Colonic mucosa (tissue), 4 donors: ENCODE results near the gene SLC25A13. TPM values are rescaled to one million over a fixed set of nuclear protein-coding genes. Genes with fewer than 3 reads are reported as not detected.

Experiments
- DNase-seq: peaks from one replicate; pipeline ENCODE4 v3.0.0-alpha.2; 2020
- H3K27ac ChIP-seq: fragments of 200-600 bp; one replicate; pipeline ENCODE4 v1.8.0; 2021
- H3K27me3 ChIP-seq: fragments of 200-600 bp; one replicate; pipeline ENCODE4 v1.8.0; 2021
- H3K36me3 ChIP-seq: fragments of 200-600 bp; one replicate; pipeline ENCODE4 v1.8.0; 2021
- H3K4me1 ChIP-seq: fragments of 200-600 bp; one replicate; pipeline ENCODE4 v1.8.0; 2021; ENCODE audit warnings: mild to moderate bottlenecking
- H3K4me3 ChIP-seq: fragments of 200-600 bp; one replicate; pipeline ENCODE4 v1.8.0; 2021
- H3K9ac ChIP-seq, 2 donors: one replicate each; pipeline ENCODE4 v1.7.0; 2013; ENCODE audit warnings: control low read depth in 2 of 2, low read depth in 2 of 2, low read length in 2 of 2
- H3K9me3 ChIP-seq: fragments of 200-600 bp; one replicate; pipeline ENCODE4 v1.8.0; 2021
- intact Hi-C: fragments of 100-400 bp; cut with DNase I; formaldehyde crosslinking; loops from one replicate; pipeline ENCODE4 v1.14.1; 2022
- total RNA-seq, 2 donors: library from RNA; stranded (reverse); fragmentation: NEBNext Ultra II Directional in 1 of 2; extraction: Animal tissue kit (Norgen Biotek cat#: 25700) in 1 of 2; gene quantifications; one replicate each; pipeline ENCODE4 v1.2.1, GENCODE V29; 2021
- TF ChIP-seq, protein P1 (sequence below): fragments of 200-600 bp; IDR thresholded peaks from one replicate; pipeline ENCODE4 v1.8.0; 2022; ENCODE audit warnings: antibody characterized with exemption, mild to moderate bottlenecking
- donor health status: healthy.
- donor health status: DM: no; HTN: no; CAD: no.
- donor health status: DM: no; HTN: no; CAD: no.

The SLC25A13 gene
- total RNA-seq, 2 donors from 2014 or later = 36.4 to 45.2 TPM

DNA sequence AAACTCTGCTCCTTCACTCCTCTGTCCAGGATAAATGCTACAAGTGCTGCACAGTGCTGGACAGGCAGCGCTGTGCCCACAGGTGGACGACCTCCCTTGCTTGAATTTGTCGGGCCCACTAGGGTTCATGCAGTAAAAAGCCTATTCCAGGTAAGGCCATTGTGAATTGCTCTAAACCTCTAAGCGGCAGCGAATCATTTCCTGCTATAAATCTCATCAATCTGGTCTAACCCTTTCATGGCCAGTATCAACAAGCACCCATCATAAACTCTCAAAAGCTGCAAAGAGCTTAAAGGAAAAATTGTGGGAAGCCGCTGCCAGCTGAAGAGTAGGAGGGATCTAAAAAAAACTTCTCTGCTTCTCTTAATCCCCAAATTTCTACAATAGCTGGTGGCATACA, 134.2 kb downstream of the SLC25A13 start:
- TF ChIP-seq, protein P1, sequence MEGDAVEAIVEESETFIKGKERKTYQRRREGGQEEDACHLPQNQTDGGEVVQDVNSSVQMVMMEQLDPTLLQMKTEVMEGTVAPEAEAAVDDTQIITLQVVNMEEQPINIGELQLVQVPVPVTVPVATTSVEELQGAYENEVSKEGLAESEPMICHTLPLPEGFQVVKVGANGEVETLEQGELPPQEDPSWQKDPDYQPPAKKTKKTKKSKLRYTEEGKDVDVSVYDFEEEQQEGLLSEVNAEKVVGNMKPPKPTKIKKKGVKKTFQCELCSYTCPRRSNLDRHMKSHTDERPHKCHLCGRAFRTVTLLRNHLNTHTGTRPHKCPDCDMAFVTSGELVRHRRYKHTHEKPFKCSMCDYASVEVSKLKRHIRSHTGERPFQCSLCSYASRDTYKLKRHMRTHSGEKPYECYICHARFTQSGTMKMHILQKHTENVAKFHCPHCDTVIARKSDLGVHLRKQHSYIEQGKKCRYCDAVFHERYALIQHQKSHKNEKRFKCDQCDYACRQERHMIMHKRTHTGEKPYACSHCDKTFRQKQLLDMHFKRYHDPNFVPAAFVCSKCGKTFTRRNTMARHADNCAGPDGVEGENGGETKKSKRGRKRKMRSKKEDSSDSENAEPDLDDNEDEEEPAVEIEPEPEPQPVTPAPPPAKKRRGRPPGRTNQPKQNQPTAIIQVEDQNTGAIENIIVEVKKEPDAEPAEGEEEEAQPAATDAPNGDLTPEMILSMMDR = no peak
- no peaks in the 10 kb centered on the region for H3K4me1 ChIP-seq
- H3K9me3 ChIP-seq = no peaks in the 10 kb centered on the region
- intact Hi-C loops = no loop called here
- DNase-seq = no peak
- no peak overlapping the region for H3K9ac ChIP-seq
- H3K27ac ChIP-seq = no peak overlapping the region
- H3K36me3 ChIP-seq = peaks cover 6% of the 10 kb centered on the region
- H3K27me3 ChIP-seq = no peaks in the 10 kb centered on the region
- H3K4me3 ChIP-seq = no peak overlapping the region

DNA sequence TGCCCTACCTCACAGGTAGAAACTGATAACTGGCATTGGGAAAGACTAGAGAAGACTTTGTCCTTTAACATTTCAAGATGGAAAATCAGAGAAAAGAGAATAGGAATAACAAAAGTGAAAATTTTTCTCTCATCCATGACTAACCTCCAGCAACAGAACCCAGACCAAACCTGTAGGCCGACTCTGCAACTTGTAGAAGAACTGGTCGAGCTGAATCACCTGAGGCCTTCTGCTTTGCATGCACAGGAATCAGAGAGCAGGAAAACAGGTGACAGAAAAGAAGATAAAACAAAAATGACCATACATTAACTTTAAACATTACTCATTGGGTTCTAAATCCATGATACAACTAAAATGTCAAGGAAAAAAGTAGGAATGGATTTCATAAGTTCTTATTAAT, 137.1 kb downstream of the SLC25A13 start:
- peaks cover 6% of the 10 kb centered on the region for H3K36me3 ChIP-seq
- intact Hi-C loops = no loop called here

DNA sequence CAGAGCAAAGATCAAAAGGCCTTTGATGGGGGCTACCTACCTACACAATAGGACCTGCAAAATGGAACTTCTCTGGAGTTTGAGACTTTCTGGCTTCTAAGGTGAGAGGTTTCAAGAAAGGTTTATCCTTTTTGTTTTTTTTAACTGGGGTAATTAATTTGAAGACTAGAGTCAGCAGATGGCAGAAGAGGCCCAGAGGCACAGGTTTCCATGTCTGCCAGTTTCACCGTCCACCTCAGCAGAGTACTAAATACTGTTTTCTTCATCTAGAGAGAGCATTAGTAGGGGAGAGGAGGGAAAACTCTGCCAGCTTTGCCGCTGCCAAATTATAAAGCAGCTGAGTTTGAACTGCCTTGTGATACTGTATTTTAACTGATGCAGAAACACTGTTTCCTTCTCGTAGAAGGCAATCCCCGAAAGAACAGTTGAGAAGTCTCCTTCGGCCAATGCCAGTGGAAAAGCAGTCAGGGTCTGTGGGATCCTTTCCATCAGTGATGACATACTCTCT, 138.7 kb downstream of the SLC25A13 start:
- Histone ChIP-seq H3K4me3 (no peak overlapping the region), H3K9me3 (no peaks in the 10 kb centered on the region), H3K9ac (no peak overlapping the region), H3K36me3 (peaks cover 6% of the 10 kb centered on the region), H3K27ac (no peak overlapping the region), H3K4me1 (no peaks in the 10 kb centered on the region), H3K27me3 (no peaks in the 10 kb centered on the region)
- intact Hi-C loops = no loop called here
- TF ChIP-seq, protein P1 = no peak
- DNase-seq = no peak

More for the DNA sequence above, 137.1 kb downstream of the SLC25A13 start:
- Histone ChIP-seq H3K27me3 (no peaks in the 10 kb centered on the region), H3K4me3 (no peak overlapping the region), H3K4me1 (no peaks in the 10 kb centered on the region), H3K27ac (no peak overlapping the region), H3K9ac (no peak overlapping the region), H3K9me3 (no peaks in the 10 kb centered on the region)
- DNase-seq = no peak
- TF ChIP-seq, protein P1 = no peak

DNA sequence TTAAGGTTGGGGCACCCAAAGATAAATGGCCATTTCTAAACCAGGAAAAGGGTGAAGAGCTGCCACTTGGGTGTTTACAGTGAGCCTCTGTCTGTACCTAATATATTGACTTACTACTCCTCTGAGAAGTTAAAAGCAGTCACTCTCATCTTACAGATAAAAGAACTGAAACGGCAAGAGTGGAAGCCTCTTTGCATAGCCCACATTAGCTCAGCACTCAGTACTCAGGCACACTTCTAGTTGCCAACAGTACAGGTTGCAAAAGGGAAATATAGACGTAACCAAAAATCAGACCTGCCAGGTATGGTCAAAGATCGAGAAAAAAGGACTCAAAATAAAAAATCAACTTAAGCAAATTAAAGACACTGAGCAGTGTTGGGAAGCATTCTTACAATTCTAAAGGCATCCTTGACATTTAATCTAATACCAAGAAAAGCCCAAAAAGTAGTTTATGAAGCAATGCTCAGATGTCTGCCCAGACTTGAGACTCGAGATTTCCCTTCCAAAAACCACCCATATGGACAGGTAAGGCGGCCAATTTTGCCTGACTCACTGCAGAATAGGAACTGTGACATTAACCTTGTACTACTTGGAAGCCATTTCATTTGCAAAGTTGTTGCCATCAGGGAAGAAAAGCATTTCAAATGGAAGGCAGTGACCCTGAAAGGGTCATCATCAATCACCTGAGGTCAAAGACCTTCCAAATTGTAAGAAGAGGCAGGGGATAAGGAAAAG, 139.3 kb downstream of the SLC25A13 start:
- no peak for DNase-seq
- Histone ChIP-seq H3K27ac (no peak overlapping the region), H3K27me3 (no peaks in the 10 kb centered on the region), H3K9ac (no peak overlapping the region), H3K4me1 (no peaks in the 10 kb centered on the region), H3K9me3 (no peaks in the 10 kb centered on the region), H3K4me3 (no peak overlapping the region), H3K36me3 (peaks cover 6% of the 10 kb centered on the region)
- TF ChIP-seq, protein P1 = no peak
- intact Hi-C loops = no loop called here

DNA sequence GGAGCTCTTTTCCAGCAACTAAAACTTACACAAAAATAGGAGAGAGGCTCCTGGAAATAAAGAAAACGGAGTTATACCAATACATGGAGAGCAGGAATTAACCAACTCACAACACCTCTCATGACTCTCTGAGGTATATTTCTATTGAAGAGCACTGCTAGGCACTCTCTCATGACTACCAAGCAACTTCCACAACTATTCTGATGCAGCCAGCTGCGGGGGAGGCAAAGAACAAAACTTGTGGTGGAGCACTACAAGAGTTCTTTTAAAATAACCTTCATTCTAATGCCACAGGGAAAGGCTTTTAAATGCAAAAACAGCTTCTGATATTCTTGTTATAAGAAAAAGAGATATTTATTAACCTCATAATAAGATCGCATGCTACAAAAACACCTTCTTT, 140.7 kb downstream of the SLC25A13 start:
- TF ChIP-seq, protein P1 = no peak
- Histone ChIP-seq H3K27ac (no peak overlapping the region), H3K36me3 (peaks cover 6% of the 10 kb centered on the region), H3K9me3 (no peaks in the 10 kb centered on the region), H3K4me1 (no peaks in the 10 kb centered on the region), H3K4me3 (no peak overlapping the region), H3K9ac (no peak overlapping the region), H3K27me3 (no peaks in the 10 kb centered on the region)
- DNase-seq = no peak
- intact Hi-C loops = no loop called here
